HG03432 (cell line): ENCODE data around the gene KRT86.
"Not testable (repeated sequence)": the region's sequence is repeated elsewhere in the genome, so short reads cannot be mapped to it uniquely, and the experiment has no call there.

Source experiments
- ATAC-seq: cut with Tn5 transposase; IDR thresholded peaks from one replicate; pipeline ENCODE4 v1.9.1; 2021; ENCODE audit warnings: mild to moderate bottlenecking, moderate library complexity; ENCODE audit not compliant: unreplicated experiment

Gene KRT86

GRCh38 chr12:52332381-52332780 is 57.9 kb downstream of the KRT86 start:
- ATAC-seq: no peak

GRCh38 chr12:52333321-52333720 is 58.9 kb downstream of the KRT86 start:
- ATAC-seq: no peak

GRCh38 chr12:52334185-52334584 is 59.7 kb downstream of the KRT86 start:
- ATAC-seq: no peak

DNA sequence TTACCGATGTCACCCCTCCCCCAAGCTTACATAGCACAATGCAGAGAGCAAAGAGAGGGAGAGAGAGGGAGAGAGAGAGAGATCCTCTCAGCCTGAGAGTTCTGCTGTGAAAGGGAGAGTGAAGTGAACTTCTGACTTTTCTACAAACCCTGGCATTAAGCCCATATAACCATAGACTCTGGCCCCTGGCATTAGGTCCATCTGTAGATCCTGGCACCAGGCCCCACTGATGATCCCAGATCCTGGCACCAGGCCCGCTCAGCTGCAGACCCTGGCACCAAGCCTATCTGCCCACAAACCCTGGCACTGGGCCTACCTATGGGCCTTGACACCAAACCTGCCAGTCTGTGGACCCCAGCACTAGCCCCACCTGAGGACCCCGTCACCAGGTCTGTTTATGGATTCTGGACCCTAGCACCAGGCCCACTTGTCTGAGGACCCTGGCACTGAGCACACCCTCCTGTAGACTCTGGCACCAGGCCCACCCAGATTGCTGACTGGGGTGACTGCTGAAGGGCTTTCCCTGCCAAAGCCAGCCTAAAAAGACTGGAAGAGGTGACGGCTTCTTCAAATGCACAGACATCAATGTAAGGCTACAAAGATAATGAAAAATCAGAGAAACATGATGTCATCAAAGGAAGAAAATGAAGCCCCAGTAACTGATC is 61.3 kb downstream of the KRT86 start:
- ATAC-seq: no peak

GRCh38 chr12:52336641-52337040 is 62.2 kb downstream of the KRT86 start:
- ATAC-seq: no peak

DNA sequence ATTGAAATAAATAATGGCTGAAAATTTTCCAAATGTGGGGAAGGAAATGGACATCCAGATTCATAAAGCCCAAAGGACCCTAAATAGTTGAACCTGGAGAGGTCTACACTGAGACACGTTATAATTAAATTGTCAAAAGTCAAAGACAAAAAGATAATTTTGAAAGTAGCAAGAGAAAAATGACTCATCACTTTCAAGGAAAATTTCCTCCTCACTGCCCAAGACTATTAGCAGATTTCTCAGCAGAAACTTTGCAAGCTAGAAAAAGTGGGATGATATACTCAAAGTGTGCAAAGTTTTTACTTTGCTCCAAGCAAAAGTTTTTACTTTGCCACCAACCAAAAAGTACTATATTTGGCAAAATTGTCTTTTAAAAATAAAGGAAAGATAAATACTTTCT is 62.6 kb downstream of the KRT86 start:
- ATAC-seq: no peak

GRCh38 chr12:52338241-52338960 is 64.0 kb downstream of the KRT86 start:
- no peak for ATAC-seq

DNA sequence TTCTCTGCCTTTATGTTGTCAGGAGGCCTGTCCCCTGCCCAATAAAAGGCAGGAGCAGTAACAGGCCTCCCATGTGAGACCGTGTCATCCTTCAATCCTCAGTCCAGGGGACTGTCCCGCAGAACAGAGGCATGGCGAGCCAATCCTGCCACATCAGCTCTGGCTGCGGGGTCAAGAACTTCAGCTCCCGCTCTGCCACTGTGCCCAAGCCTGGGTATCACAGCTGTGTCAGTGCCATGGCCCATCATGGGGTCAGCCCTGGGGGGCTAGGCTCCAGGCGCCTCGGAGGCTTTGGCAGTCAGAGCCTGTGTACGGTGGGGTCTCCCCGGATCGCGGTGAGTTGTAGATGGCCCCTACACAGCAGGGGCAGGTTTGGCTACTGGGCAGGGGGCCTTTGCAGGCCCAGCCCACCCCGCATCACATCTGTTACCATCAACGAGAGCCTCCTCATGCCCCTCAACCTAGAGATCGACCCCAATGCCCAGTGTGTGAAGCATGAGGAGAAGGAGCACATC is 66.7 kb downstream of the KRT86 start:
- ATAC-seq: no peak

DNA sequence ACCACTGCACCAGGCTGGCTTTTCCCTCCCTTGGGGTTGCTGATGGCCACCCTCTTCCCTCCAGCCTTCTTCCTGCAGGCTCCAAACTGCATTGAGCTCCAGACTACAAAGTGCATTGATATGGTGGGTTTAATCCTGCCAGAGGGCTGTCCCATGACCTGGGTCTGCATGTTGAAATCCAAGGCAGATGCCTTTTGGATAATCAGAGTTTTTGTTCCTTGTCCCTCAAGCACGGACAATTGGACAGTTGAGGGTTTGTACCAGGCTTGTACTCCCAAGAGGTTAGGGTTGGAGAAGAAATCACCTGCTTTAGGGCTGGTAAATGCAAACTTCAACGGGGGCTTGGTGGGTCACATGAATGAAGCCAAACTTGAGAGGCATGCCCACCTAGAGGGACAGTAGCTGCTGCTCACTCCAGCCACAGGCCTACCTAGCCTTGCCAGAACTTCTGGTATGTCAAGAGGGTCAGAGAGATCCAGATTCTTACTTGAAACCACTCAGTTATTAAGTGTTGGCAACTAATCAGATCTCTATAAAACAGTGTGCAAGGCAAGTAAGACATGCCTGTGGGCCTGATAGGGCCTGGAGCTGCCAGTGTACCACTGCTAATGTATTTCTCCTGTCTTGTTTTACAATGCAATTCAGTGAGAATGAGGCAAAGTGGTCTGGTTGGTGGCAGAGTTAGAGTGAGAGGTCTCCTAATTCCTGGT is 68.5 kb downstream of the KRT86 start:
- no peak for ATAC-seq

- no peak for ATAC-seq
Measured at GRCh38 chr12:52343550-52343949, 69.1 kb downstream of the KRT86 start.

DNA sequence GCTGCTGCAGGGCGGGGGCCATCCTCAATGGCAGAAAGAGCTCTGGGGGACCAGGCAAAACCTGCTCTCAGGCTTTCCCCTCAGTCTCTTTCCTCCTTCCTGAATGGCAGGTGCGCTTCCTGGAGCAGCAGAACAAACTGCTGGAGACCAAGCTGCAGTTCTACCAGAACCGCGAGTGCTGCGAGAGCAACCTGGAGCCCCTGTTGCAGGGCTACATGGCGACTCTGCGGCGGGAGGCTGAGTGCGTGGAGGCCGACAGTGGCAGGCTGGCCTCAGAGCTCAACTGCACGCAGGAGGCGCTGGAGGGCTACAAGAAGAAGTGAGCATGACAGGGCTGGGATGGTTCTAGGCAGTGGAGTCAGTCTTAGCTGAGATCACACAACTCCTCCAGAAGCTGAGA is 69.7 kb downstream of the KRT86 start:
- no peak for ATAC-seq

DNA sequence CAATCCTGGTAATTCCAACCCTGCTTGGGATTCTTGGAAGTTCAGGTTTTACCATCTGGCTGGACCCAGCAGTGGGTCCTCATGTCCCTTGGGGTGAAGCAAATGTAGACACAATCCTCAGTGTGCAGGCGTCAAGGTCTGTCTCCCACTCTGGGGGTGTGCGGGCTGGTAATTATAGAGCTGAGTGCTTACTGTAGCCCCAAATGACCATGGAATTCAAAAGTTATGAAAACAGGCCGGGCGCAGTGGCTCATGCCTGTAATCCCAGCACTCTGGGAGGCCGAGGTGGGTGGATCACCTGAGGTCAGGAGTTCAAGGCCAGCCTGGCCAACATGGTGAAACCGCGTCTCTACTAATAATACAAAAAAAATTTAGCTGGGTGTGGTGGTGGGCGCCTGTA is 70.6 kb downstream of the KRT86 start:
- ATAC-seq: not testable (repeated sequence)

DNA sequence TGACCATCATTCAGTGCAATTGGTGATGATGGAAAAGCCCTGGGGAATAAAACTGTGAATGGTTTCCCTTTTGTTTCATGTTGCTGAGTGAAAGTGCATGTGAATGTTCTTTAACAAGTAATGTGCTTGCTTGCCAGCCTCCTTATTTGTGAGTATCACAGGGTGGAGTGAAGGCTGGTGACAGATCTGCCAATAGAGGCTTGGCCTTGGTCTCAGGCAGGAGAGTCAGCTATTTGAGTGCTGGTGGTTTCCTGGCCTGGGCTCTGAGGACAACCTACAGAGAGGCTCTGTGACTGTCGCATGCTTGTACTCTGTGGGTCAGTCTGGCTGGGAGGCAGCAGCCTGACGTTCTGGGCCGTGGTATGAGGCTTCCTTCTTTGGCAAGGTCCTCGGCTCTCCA is 72.1 kb downstream of the KRT86 start:
- ATAC-seq: peak; percentile 63

DNA sequence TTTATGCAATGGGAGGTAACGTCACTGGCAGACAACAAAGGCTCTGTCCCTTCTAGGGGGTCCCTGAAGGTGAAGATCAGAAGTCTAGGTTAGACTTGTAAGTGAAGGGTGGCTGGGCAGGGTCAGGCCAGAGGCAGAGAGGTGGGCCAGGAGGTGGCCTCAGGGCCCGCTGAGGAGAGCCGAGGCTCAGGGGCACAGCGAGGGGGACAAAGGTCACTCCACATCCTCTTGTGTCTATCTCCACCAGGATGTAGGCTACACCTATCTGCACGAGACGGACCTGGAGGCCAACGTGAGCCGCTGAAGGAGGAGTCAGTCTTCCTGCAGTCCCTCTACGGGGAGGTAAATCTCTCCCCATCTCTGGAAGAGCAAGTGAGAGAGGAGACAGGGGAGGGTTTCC is 72.6 kb downstream of the KRT86 start:
- no peak for ATAC-seq

- no peak for ATAC-seq
Measured at GRCh38 chr12:52347551-52348510, 73.4 kb downstream of the KRT86 start.

DNA sequence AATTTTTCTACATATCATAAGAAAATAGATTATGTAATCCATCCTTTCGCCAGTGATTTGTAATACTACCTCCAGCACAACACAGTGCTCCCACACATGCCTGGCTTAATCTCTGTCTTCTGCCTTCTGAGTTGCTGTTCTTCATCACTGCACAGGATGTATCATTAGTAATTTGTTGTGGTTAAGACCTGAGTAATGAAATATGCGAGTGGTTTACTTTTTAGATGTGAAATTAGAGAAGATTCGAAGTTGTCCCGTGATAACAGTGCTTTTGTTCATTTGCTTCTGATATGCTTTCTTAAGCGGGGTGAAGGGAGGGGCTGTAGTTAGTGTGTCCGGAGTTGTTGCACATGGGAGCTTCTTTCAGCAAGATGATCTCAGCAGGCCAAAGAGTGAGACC is 74.8 kb downstream of the KRT86 start:
- ATAC-seq: no peak

DNA sequence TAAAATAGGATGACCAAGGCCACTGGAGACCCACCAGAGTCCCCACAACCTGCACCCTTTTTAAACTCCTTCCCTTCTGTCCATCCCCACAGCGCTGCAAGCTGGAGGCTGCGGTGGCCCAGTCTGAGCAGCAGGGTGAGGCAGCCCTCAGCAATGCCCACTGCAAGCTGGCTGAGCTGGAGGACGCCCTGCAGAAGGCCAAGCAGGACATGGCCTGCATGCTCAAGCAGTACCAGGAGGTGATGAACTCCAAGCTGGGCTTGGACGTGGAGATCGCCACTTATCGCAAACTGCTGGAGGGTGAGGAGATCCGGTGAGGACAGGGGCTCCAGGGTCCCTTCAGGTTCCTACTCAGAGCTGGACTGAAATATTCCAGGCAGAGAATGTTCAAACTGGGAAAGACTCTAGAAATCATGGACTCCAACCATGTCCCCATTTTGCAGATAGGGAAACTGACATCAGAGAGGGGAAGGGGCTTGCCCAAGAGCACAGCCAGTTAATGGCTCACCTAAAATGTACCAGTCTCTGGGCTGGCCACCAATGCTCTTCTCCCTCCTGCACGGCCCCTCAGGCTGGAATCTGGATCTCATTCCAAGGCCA is 75.7 kb downstream of the KRT86 start:
- no peak for ATAC-seq

DNA sequence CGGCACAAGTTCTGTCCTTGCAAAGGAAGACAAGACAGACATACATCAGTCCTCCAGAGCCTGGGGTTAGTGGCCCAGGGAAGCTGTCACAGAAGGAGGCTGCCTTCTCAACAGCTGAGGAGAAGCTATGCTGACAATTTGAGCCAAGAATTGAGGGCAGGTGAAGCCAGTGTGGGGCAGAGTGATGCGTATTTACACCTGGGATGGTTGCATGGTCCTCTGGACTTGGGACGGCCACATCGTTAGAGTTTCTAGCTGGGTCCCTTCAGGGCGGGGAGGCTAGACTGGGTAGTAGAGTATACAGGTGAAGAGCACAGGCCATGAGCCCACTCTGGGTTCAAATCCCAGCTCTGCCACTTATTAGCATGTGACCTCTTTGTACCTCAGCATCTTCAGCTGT is 76.3 kb downstream of the KRT86 start:
- ATAC-seq: no peak

- ATAC-seq: no peak
Measured at GRCh38 chr12:52351196-52352059, 77.0 kb downstream of the KRT86 start.
